DOHH2 (cell line): Measurements from ENCODE around the gene NOL9.

Source experiments
- H3F3A ChIP-seq: fragments of 200-600 bp; sonication (generic), shearing (Covaris generic); 2 replicates; pipeline ENCODE4 v1.6.0; 2016; ENCODE audit warnings: antibody characterized with exemption, mild to moderate bottlenecking; ENCODE audit not compliant: control insufficient read depth, insufficient read depth
- H3K27ac ChIP-seq: fragments of 200-600 bp; sonication (generic); 2 replicates; pipeline ENCODE4 v1.5.1; 2014; ENCODE audit warnings: low read depth, mild to moderate bottlenecking, low read length, moderate library complexity
- H3K27me3 ChIP-seq: fragments of 200-600 bp; sonication (generic); 2 replicates; pipeline ENCODE4 v1.6.1; 2014; ENCODE audit warnings: mild to moderate bottlenecking, low read length, mixed read lengths; ENCODE audit not compliant: control insufficient read depth
- H3K36me3 ChIP-seq: fragments of 200-600 bp; sonication (generic); 2 replicates; pipeline ENCODE4 v1.6.1; 2014; ENCODE audit warnings: mild to moderate bottlenecking, low read length, moderate library complexity, mixed read lengths; ENCODE audit not compliant: control insufficient read depth
- H3K4me1 ChIP-seq: fragments of 200-600 bp; sonication (generic); 2 replicates; pipeline ENCODE4 v1.6.1; 2014; ENCODE audit warnings: mild to moderate bottlenecking, low read length, mixed read lengths; ENCODE audit not compliant: control insufficient read depth
- H3K4me2 ChIP-seq: fragments of 200-600 bp; sonication (generic); 2 replicates; pipeline ENCODE4 v1.6.0; 2014; ENCODE audit warnings: mild to moderate bottlenecking, low read length, moderate library complexity
- H3K4me3 ChIP-seq: fragments of 200-600 bp; sonication (generic); 2 replicates; pipeline ENCODE4 v1.5.1; 2014; ENCODE audit warnings: mild to moderate bottlenecking, low read length, mixed read lengths
- H3K79me2 ChIP-seq: fragments of 200-600 bp; sonication (generic); 2 replicates; pipeline ENCODE4 v1.6.1; 2014; ENCODE audit warnings: mild to moderate bottlenecking, low read length, mixed read lengths; ENCODE audit not compliant: control insufficient read depth
- H3K9me2 ChIP-seq: fragments of 200-600 bp; sonication (generic); replicated peaks from 2 replicates; pipeline ENCODE4 v1.6.1; 2014; ENCODE audit warnings: mild to moderate bottlenecking, low read length, mixed read lengths; ENCODE audit not compliant: control insufficient read depth
- H3K9me3 ChIP-seq: fragments of 200-600 bp; sonication (generic); 2 replicates; pipeline ENCODE4 v1.6.1; 2014; ENCODE audit warnings: antibody characterized with exemption, low read length, mixed read lengths; ENCODE audit not compliant: control insufficient read depth, insufficient read depth
- H4K20me1 ChIP-seq: fragments of 200-600 bp; sonication (generic); 2 replicates; pipeline ENCODE4 v1.6.0; 2014; ENCODE audit warnings: low read depth, mild to moderate bottlenecking, antibody characterized with exemption, low read length, moderate library complexity; ENCODE audit not compliant: control insufficient read depth, insufficient read depth
- EZH2phosphoT487 ChIP-seq: fragments of 200-600 bp; sonication (generic); IDR thresholded peaks from 2 replicates; pipeline ENCODE4 v1.6.1; 2017; ENCODE audit warnings: borderline replicate concordance, mild to moderate bottlenecking, antibody characterized with exemption, low read length, moderate library complexity, mixed read lengths
- TF ChIP-seq, protein P1 (sequence below): fragments of 200-600 bp; sonication (generic); IDR thresholded peaks from one replicate; pipeline ENCODE4 v1.5.1; 2014; ENCODE audit warnings: antibody characterized with exemption, mild to moderate bottlenecking, low read depth, low read length; ENCODE audit not compliant: poor library complexity, severe bottlenecking

Gene NOL9

DNA sequence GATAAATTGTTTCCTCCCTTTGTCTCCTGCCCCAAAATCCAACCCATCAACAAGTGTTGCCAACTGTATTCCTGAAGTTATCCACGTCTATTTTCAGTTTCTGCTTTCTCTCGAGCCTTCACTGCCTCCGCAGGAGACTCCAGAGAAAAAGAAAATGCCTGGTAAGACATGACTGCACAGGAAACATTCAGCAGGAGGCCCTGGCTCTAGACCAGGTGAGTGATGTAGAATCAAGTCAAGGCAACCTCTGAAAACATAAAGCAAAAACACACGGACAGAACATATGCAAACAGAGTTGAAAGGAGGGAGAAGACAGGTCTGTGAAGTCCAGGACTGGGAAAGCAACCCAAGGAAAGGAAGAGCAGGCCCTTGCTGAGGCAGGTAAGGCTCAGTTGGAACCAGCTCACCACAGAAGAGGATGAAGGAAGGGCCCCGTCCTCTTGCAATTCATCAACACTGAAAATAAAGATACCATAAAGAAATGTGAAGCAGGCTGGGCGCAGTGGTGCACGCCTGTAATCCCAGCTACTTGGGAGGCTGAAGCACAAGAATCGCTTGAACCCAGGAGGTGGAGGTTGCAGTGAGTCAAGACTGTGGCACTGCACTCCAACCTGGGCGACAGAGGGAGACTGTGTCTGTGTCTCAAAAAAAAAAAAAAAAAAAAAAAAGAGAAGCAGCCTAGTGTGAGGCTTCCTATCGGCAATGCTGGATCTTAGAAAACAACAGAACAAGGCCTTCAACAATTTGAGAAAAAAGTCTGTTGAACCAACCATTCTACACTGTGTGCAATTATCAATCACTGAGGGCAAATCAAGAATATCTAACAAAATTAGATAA, 8.8 kb downstream of the NOL9 start:
- Histone ChIP-seq H3K36me3 (peaks cover 83% of the 10 kb centered on the region), H3K4me3 (no peak overlapping the region)

DNA sequence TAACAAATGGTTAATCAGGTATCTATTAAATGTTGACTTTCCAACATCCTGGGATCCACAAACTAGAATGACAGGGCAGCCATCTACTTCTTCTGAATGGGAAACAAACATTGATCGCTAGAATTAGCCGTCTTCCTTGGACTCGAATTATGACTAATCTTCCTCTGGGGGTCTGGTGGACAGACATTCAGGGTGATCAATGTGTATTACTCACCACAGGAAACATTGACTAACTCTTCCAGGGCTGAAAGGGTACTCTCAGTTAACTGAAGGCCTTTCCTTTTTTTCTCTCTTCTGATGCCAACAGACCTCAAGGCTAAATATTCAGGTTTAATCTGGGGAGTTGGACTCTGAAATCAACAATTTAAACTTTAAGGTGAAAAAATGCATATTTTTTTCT, 9.5 kb downstream of the NOL9 start:
- H3K4me3 ChIP-seq: no peak overlapping the region
- peaks cover 78% of the 10 kb centered on the region for H3K36me3 ChIP-seq
- no peak overlapping the region for H3K4me2 ChIP-seq
- H3F3A ChIP-seq: no peaks in the 10 kb centered on the region
- no peaks in the 10 kb centered on the region for H3K9me2 ChIP-seq
- no peaks in the 10 kb centered on the region for H3K9me3 ChIP-seq
- H3K27ac ChIP-seq: no peak overlapping the region
- no peaks in the 10 kb centered on the region for H3K27me3 ChIP-seq
- H3K4me1 ChIP-seq: no peaks in the 10 kb centered on the region
- H3K79me2 ChIP-seq: peaks cover 14% of the 10 kb centered on the region; the same call in 1 of the 2 replicates
- H4K20me1 ChIP-seq: peaks cover 6% of the 10 kb centered on the region; the same call in 1 of the 2 replicates
- TF ChIP-seq EZH2phosphoT487: no peak
- TF ChIP-seq, protein P1, sequence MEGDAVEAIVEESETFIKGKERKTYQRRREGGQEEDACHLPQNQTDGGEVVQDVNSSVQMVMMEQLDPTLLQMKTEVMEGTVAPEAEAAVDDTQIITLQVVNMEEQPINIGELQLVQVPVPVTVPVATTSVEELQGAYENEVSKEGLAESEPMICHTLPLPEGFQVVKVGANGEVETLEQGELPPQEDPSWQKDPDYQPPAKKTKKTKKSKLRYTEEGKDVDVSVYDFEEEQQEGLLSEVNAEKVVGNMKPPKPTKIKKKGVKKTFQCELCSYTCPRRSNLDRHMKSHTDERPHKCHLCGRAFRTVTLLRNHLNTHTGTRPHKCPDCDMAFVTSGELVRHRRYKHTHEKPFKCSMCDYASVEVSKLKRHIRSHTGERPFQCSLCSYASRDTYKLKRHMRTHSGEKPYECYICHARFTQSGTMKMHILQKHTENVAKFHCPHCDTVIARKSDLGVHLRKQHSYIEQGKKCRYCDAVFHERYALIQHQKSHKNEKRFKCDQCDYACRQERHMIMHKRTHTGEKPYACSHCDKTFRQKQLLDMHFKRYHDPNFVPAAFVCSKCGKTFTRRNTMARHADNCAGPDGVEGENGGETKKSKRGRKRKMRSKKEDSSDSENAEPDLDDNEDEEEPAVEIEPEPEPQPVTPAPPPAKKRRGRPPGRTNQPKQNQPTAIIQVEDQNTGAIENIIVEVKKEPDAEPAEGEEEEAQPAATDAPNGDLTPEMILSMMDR: no peak

More for the DNA sequence above, 8.8 kb downstream of the NOL9 start:
- Histone ChIP-seq H4K20me1 (peaks cover 6% of the 10 kb centered on the region; the same call in 1 of the 2 replicates), H3K9me2 (no peaks in the 10 kb centered on the region), H3K9me3 (no peaks in the 10 kb centered on the region), H3K4me2 (no peak overlapping the region), H3K27me3 (no peaks in the 10 kb centered on the region), H3K4me1 (no peaks in the 10 kb centered on the region), H3K79me2 (peaks cover 14% of the 10 kb centered on the region; the same call in 1 of the 2 replicates), H3F3A (no peaks in the 10 kb centered on the region), H3K27ac (no peak overlapping the region)
- TF ChIP-seq, protein P1: no peak
- TF ChIP-seq EZH2phosphoT487: no peak

DNA sequence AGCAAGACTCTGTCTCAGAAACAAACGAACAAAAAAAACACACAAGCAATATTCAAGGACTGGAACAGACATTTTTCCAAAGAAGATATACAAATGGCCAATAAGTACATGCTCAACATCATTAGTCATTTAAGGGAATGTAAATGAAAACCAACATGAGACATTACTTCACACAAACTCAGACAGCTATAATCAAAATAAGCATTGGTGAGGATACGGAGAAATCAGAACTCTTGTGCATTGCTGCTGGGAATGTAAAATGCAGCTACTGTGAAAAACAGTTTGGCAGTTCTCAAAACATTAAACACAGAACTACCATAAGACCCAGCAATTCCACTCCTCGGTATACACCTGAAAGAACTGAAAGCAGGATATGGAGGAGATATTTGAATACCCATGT, 15.4 kb downstream of the NOL9 start:
- TF ChIP-seq EZH2phosphoT487: no peak
- TF ChIP-seq, protein P1: no peak
- Histone ChIP-seq H3K79me2 (peaks cover 13% of the 10 kb centered on the region), H3K27me3 (no peaks in the 10 kb centered on the region), H3K4me3 (no peak overlapping the region), H3K4me1 (no peaks in the 10 kb centered on the region), H3K27ac (no peak overlapping the region), H3K9me2 (no peaks in the 10 kb centered on the region), H3K4me2 (no peak overlapping the region), H3K9me3 (no peaks in the 10 kb centered on the region), H4K20me1 (no peaks in the 10 kb centered on the region), H3F3A (no peaks in the 10 kb centered on the region), H3K36me3 (peaks cover 56% of the 10 kb centered on the region)
